SK-N-SH (cell line): ENCODE results near the gene MAPT. TPM values are rescaled to one million over a fixed set of nuclear protein-coding genes. Genes with fewer than 3 reads are reported as not detected.

Experiments used
- CTCF ChIA-PET: fragments of 300-600, 350-600 bp; formaldehyde crosslinking; extraction: SDS; loops from one replicate; lab custom pipeline; 2021; lab: Yijun Ruan, JAX
- POLR2A ChIA-PET: fragments of 350-600 bp; sonication (Branson Sonifier 250); formaldehyde crosslinking; extraction: SDS; loops from one replicate; lab custom pipeline; 2020; ENCODE audit warnings: antibody characterized with exemption, inconsistent platforms; lab: Yijun Ruan, JAX
- DNase-seq: peaks from one replicate; pipeline ENCODE4 v3.0.0; 2012
- H2AFZ ChIP-seq: fragments of 200-600 bp; sonication (generic); 2 replicates; pipeline ENCODE4 v1.8.1; 2016; ENCODE audit warnings: antibody characterized with exemption, mild to moderate bottlenecking, low read depth
- H3F3A ChIP-seq: fragments of 200-600 bp; sonication (generic); replicated peaks from 2 replicates; pipeline ENCODE3; 2016; ENCODE audit warnings: antibody characterized with exemption, mild to moderate bottlenecking; ENCODE audit not compliant: insufficient read depth
- H3K27ac ChIP-seq, 2 experiments: fragments of 200-500 bp in 1 of 2; fragments of 200-600 bp in 1 of 2; sonication (Bioruptor generic) in 1 of 2; sonication (generic), shearing (Covaris generic) in 1 of 2; 2 replicates each; pipeline versions ENCODE4 v1.5.1 to v1.6.1; 2014 to 2016; ENCODE audit warnings: low read depth in 2 of 2, inconsistent platforms in 1 of 2, low read length in 1 of 2, mild to moderate bottlenecking in 1 of 2, mixed read lengths in 1 of 2
- H3K27me3 ChIP-seq: fragments of 200-600 bp; sonication (generic), shearing (Covaris generic); 2 replicates; pipeline ENCODE4 v1.6.1; 2016; ENCODE audit warnings: mixed run types; ENCODE audit not compliant: insufficient read depth
- H3K36me3 ChIP-seq, 2 experiments: fragments of 200-500 bp in 1 of 2; fragments of 200-600 bp in 1 of 2; sonication (Bioruptor generic) in 1 of 2; sonication (generic) in 1 of 2; replicated peaks in 1 of 2; 2 replicates each; pipeline versions ENCODE3 to v1.5.1; 2014 to 2016; ENCODE audit warnings: low read length in 1 of 2, mild to moderate bottlenecking in 1 of 2; ENCODE audit not compliant: insufficient read depth in 2 of 2, control insufficient read depth in 1 of 2
- H3K4me1 ChIP-seq, 2 experiments: fragments of 200-500 bp in 1 of 2; fragments of 200-600 bp in 1 of 2; sonication (Bioruptor generic) in 1 of 2; sonication (generic), shearing (Covaris generic) in 1 of 2; 2 replicates each; pipeline versions ENCODE4 v1.5.1 to v1.6.1; 2014 to 2016; ENCODE audit warnings: low read depth in 1 of 2, low read length in 1 of 2, mixed run types in 1 of 2; ENCODE audit not compliant: insufficient read depth in 2 of 2, control insufficient read depth in 1 of 2
- H3K4me2 ChIP-seq: fragments of 200-600 bp; sonication (generic), shearing (Covaris generic); 2 replicates; pipeline ENCODE4 v1.6.1; 2017; ENCODE audit warnings: mixed run types
- H3K4me3 ChIP-seq, 2 experiments: fragments of 200-500 bp in 1 of 2; fragments of 200-600 bp in 1 of 2; sonication (Bioruptor generic) in 1 of 2; sonication (generic), shearing (Covaris generic) in 1 of 2; 2 replicates each; pipeline versions ENCODE4 v1.5.1 to v1.8.1; 2014 to 2016; ENCODE audit warnings: low read depth in 2 of 2, inconsistent platforms in 1 of 2, low read length in 1 of 2, mild to moderate bottlenecking in 1 of 2, mixed read lengths in 1 of 2, moderate library complexity in 1 of 2
- H3K79me2 ChIP-seq: fragments of 200-600 bp; sonication (generic); 2 replicates; pipeline ENCODE4 v1.8.1; 2017; ENCODE audit warnings: mild to moderate bottlenecking; ENCODE audit not compliant: insufficient read depth
- H3K9ac ChIP-seq: fragments of 200-600 bp; sonication (generic); 2 replicates; pipeline ENCODE4 v1.6.1; 2017; ENCODE audit warnings: mixed run types
- H3K9me2 ChIP-seq: fragments of 200-600 bp; sonication (generic); 2 replicates; pipeline ENCODE4 v1.6.1; 2017; ENCODE audit warnings: mixed run types
- H3K9me3 ChIP-seq: fragments of 200-600 bp; sonication (generic); 2 replicates; pipeline ENCODE4 v1.6.1; 2017; ENCODE audit warnings: mixed run types, mild to moderate bottlenecking, moderate library complexity
- H4K20me1 ChIP-seq: fragments of 200-600 bp; sonication (generic); 2 replicates; pipeline ENCODE4 v1.6.1; 2017; ENCODE audit warnings: mild to moderate bottlenecking, mixed run types; ENCODE audit not compliant: insufficient read depth
- CHD2 ChIP-seq: fragments of 150-350 bp; IDR thresholded peaks from 2 replicates; pipeline ENCODE4 v1.6.1; 2018; ENCODE audit warnings: low read length; ENCODE audit not compliant: partially characterized antibody
- ELF1 ChIP-seq: IDR thresholded peaks from 2 replicates; pipeline ENCODE4 v1.4.0; 2012
- FOXJ3 ChIP-seq: sonication (generic); formaldehyde crosslinking; IDR thresholded peaks from 2 replicates; pipeline ENCODE4 v1.5.1; 2020; ENCODE audit warnings: mild to moderate bottlenecking, missing genetic modification reagents
- FOXM1 ChIP-seq: IDR thresholded peaks from 2 replicates; pipeline ENCODE4 v1.4.0; 2012; ENCODE audit warnings: low read depth, mild to moderate bottlenecking
- RFX5 ChIP-seq: IDR thresholded peaks from 2 replicates; pipeline ENCODE4 v1.6.1; 2012; ENCODE audit warnings: mild to moderate bottlenecking, improper control_type of control experiment, low read length
- SIN3A ChIP-seq: IDR thresholded peaks from 2 replicates; pipeline ENCODE4 v1.6.1; 2012; ENCODE audit warnings: low read depth, mild to moderate bottlenecking, low read length, moderate library complexity, borderline replicate concordance
- TAF1 ChIP-seq: IDR thresholded peaks from 2 replicates; pipeline ENCODE4 v1.6.1; 2012; ENCODE audit warnings: low read depth, mild to moderate bottlenecking, low read length, moderate library complexity, borderline replicate concordance
- TCF12 ChIP-seq: IDR thresholded peaks from 2 replicates; pipeline ENCODE4 v1.4.0; 2012
- YY1 ChIP-seq: IDR thresholded peaks from 2 replicates; pipeline ENCODE4 v1.4.0; 2012; ENCODE audit warnings: low read depth, mild to moderate bottlenecking
- WGBS: methylation state at CpG from one replicate; pipeline ENCODE4 v1.1.6; 2017; ENCODE audit warnings: low lambda C conversion rate; 5-methylcytosine and 5-hydroxymethylcytosine counted together
- polyA plus RNA-seq, 3 experiments: library from polyadenylated mRNA; depleted of rRNA; stranded (reverse); fragments of >200 nt; gene quantifications; 2 replicates each; pipeline ENCODE4 v1.2.3, GENCODE V29; 2012
- TF ChIP-seq, protein P1 (sequence below): IDR thresholded peaks from 2 replicates; pipeline ENCODE4 v1.6.1; 2012; ENCODE audit warnings: mild to moderate bottlenecking, low read depth, low read length, moderate library complexity
- TF ChIP-seq, protein P2 (sequence below): fragments of 150-350 bp; IDR thresholded peaks from 2 replicates; pipeline ENCODE4 v1.6.1; 2016; ENCODE audit warnings: mild to moderate bottlenecking, low read depth, low read length
- TF ChIP-seq, protein P3 (sequence below): IDR thresholded peaks from 2 replicates; pipeline ENCODE4 v1.4.0; 2012; ENCODE audit warnings: low read depth, borderline replicate concordance

The MAPT gene
- polyA plus RNA-seq, 1 of the 3 experiments (the other 2 are of a cell fraction) = 0.74 TPM

DNA sequence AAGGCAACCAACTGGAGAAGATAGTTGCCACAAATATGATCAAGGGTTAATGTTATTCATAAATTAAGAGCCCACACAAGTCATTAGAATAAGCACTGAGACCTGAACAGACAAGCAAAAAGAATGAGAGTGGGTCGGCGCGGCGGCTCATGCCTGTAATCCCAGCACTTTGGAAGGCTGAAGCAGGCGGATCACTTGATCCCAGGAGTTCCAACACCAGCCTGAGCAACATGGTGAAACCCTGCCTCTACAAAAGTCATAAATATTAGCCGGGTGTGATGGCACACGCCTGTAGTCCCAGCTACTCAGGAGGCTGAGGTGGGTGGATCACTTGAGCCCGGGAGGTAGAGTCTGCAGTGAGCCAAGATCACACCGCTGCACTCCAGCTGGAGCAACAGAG, 64.0 kb downstream of the MAPT start:
- ChIA-PET POLR2A (no interaction called here), CTCF (interaction anchor here (0.6 to 1.2 kb wide), 3 partner anchors 8 to 952 kb away, joined by 3 to 4 read pairs (median 3); no protein-coding TSS in a partner anchor)
- Histone ChIP-seq H3K9ac (no peak overlapping the region), H3K36me3 (no peaks in the 10 kb centered on the region), H3K4me3 (no peak overlapping the region), H3K9me3 (no peaks in the 10 kb centered on the region), H3K27me3 (0 out of 2 replicates have a peak, but pooled peaks cover 4% of the 10 kb centered on the region), H3K79me2 (no peaks in the 10 kb centered on the region), H3F3A (no peaks in the 10 kb centered on the region), H3K4me2 (no peak overlapping the region), H3K27ac (no peak overlapping the region), H4K20me1 (no peaks in the 10 kb centered on the region)
- WGBS = 76% methylated on average over 9 of the region's 9 CpGs
- no peak for TF ChIP-seq ELF1
- TF ChIP-seq SIN3A = no peak
- no peak for TF ChIP-seq FOXM1
- no peak for TF ChIP-seq CHD2
- no peak for TF ChIP-seq TCF12
- TF ChIP-seq, protein P1, sequence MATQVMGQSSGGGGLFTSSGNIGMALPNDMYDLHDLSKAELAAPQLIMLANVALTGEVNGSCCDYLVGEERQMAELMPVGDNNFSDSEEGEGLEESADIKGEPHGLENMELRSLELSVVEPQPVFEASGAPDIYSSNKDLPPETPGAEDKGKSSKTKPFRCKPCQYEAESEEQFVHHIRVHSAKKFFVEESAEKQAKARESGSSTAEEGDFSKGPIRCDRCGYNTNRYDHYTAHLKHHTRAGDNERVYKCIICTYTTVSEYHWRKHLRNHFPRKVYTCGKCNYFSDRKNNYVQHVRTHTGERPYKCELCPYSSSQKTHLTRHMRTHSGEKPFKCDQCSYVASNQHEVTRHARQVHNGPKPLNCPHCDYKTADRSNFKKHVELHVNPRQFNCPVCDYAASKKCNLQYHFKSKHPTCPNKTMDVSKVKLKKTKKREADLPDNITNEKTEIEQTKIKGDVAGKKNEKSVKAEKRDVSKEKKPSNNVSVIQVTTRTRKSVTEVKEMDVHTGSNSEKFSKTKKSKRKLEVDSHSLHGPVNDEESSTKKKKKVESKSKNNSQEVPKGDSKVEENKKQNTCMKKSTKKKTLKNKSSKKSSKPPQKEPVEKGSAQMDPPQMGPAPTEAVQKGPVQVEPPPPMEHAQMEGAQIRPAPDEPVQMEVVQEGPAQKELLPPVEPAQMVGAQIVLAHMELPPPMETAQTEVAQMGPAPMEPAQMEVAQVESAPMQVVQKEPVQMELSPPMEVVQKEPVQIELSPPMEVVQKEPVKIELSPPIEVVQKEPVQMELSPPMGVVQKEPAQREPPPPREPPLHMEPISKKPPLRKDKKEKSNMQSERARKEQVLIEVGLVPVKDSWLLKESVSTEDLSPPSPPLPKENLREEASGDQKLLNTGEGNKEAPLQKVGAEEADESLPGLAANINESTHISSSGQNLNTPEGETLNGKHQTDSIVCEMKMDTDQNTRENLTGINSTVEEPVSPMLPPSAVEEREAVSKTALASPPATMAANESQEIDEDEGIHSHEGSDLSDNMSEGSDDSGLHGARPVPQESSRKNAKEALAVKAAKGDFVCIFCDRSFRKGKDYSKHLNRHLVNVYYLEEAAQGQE = no peak
- TF ChIP-seq, all 33 proteins: peak for 0
- H3K4me1 ChIP-seq = no peaks in the 10 kb centered on the region
- H3K9me2 ChIP-seq = no peaks in the 10 kb centered on the region
- no peak for DNase-seq
- no peak overlapping the region for H2AFZ ChIP-seq

DNA sequence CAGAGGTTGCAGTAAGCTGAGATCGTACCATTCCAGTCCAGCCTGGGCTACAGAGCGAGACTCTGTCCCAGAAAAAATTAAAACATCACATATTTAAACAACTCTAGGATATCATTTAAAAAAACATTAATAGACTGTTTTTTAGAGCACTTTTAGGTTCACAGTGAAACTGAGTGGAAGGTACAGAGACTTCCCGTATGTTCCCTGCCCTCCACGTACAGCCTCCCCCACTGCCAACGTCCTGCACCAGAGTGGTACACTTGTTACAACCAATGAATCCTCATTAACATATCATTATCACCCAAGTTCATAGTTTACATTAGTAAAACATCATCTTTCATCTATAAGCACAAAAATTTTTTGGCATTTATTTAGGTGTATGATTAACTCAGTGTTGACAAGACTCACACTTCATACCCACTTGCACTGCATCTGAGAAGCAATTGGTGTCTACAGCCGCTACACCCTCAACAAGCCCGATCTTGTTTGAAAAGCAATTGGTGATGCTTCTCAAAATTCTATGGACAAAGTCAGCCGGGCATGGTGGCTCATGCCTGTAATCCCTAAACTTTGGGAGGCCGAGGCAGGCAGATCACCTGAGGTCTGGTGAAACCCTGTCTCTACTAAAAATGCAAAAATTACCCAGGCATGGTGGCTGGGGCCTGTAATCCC, 64.8 kb downstream of the MAPT start:
- no peaks in the 10 kb centered on the region for H3K9me2 ChIP-seq
- DNase-seq = no peak
- no peaks in the 10 kb centered on the region for H4K20me1 ChIP-seq
- H2AFZ ChIP-seq = no peak overlapping the region
- POLR2A ChIA-PET = no interaction called here
- no peaks in the 10 kb centered on the region for H3K36me3 ChIP-seq
- H3K27me3 ChIP-seq = 0 out of 2 replicates have a peak, but pooled peaks cover 3% of the 10 kb centered on the region
- no peak overlapping the region for H3K4me2 ChIP-seq
- no peaks in the 10 kb centered on the region for H3K79me2 ChIP-seq
- H3K27ac ChIP-seq = no peak overlapping the region
- H3F3A ChIP-seq = no peaks in the 10 kb centered on the region
- 75% methylated on average over 9 of the region's 9 CpGs for WGBS
- CTCF ChIA-PET = interaction anchor here (0.6 kb wide), 1 partner anchor 40 kb away, joined by 3 read pairs; no protein-coding TSS in a partner anchor
- TF ChIP-seq RFX5 (no peak), FOXJ3 (CRISPR knock-in tag) (no peak), TAF1 (no peak), YY1 (no peak)
- TF ChIP-seq, protein P2, sequence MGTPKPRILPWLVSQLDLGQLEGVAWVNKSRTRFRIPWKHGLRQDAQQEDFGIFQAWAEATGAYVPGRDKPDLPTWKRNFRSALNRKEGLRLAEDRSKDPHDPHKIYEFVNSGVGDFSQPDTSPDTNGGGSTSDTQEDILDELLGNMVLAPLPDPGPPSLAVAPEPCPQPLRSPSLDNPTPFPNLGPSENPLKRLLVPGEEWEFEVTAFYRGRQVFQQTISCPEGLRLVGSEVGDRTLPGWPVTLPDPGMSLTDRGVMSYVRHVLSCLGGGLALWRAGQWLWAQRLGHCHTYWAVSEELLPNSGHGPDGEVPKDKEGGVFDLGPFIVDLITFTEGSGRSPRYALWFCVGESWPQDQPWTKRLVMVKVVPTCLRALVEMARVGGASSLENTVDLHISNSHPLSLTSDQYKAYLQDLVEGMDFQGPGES = no peak
- TF ChIP-seq, protein P3, sequence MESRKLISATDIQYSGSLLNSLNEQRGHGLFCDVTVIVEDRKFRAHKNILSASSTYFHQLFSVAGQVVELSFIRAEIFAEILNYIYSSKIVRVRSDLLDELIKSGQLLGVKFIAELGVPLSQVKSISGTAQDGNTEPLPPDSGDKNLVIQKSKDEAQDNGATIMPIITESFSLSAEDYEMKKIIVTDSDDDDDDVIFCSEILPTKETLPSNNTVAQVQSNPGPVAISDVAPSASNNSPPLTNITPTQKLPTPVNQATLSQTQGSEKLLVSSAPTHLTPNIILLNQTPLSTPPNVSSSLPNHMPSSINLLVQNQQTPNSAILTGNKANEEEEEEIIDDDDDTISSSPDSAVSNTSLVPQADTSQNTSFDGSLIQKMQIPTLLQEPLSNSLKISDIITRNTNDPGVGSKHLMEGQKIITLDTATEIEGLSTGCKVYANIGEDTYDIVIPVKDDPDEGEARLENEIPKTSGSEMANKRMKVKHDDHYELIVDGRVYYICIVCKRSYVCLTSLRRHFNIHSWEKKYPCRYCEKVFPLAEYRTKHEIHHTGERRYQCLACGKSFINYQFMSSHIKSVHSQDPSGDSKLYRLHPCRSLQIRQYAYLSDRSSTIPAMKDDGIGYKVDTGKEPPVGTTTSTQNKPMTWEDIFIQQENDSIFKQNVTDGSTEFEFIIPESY = no peak
- H3K4me1 ChIP-seq = no peaks in the 10 kb centered on the region
- H3K4me3 ChIP-seq = no peak overlapping the region
- no peak overlapping the region for H3K9ac ChIP-seq
- no peaks in the 10 kb centered on the region for H3K9me3 ChIP-seq
